Mesothelial cell of epicardium (in vitro differentiated cells): ENCODE results near the gene ROR2. TPM values are rescaled to one million over a fixed set of nuclear protein-coding genes. Genes with fewer than 3 reads are reported as not detected.
A peak's percentile ranks its signal among the peaks of the same experiment; 100 is the strongest.

Source experiments
- DNase-seq, 2 experiments: peaks; one replicate each; pipeline ENCODE4 v3.0.0; 2021; ENCODE audit warnings: low spot score in 2 of 2; ENCODE audit not compliant: unreplicated experiment in 2 of 2
- H3K27ac Mint-ChIP-seq: 2 replicates; pipeline ENCODE4 v1.8.0; 2021; ENCODE audit warnings: mixed read lengths
- H3K27me3 Mint-ChIP-seq: 2 replicates; pipeline ENCODE4 v1.8.0; 2021; ENCODE audit warnings: low read depth, mixed read lengths
- H3K36me3 Mint-ChIP-seq: 2 replicates; pipeline ENCODE4 v1.8.0; 2021; ENCODE audit warnings: mixed read lengths
- H3K4me1 Mint-ChIP-seq: 2 replicates; pipeline ENCODE4 v1.8.0; 2021; ENCODE audit warnings: mixed read lengths
- H3K4me3 Mint-ChIP-seq: 2 replicates; pipeline ENCODE4 v1.8.0; 2021; ENCODE audit warnings: mild to moderate bottlenecking, moderate library complexity, mixed read lengths
- H3K9me3 Mint-ChIP-seq: 2 replicates; pipeline ENCODE4 v1.8.0; 2021; ENCODE audit warnings: mixed read lengths
- CTCF ChIP-seq: fragments of 200-600 bp; sonication (generic); IDR thresholded peaks from one replicate; pipeline ENCODE4 v1.5.0; 2021; ENCODE audit warnings: antibody characterized with exemption; ENCODE audit not compliant: unreplicated experiment
- total RNA-seq: library from RNA; stranded (reverse); gene quantifications from 3 replicates; pipeline ENCODE4 v1.2.1, GENCODE V29; 2021

Gene ROR2
- total RNA-seq, 1 donor from 2014 or later: 41.0 TPM

GRCh38 chr9:91562416-91562815, 387.6 kb downstream of the ROR2 start:
- no peak for DNase-seq
- TF ChIP-seq CTCF: no peak
- no peaks in the 10 kb centered on the region for H3K36me3 Mint-ChIP-seq
- no peaks in the 10 kb centered on the region for H3K9me3 Mint-ChIP-seq
- no peak overlapping the region for H3K27ac Mint-ChIP-seq
- no peaks in the 10 kb centered on the region for H3K27me3 Mint-ChIP-seq
- H3K4me1 Mint-ChIP-seq: peaks cover 15% of the 10 kb centered on the region
- H3K4me3 Mint-ChIP-seq: no peak overlapping the region

- peak overlapping the region; percentile 92 for H3K27ac Mint-ChIP-seq
Measured at GRCh38 chr9:91560301-91560700, 389.7 kb downstream of the ROR2 start.

GRCh38 chr9:91558879-91559278, 391.1 kb downstream of the ROR2 start:
- peaks cover 10% of the 10 kb centered on the region for H3K9me3 Mint-ChIP-seq
- H3K27ac Mint-ChIP-seq: no peak overlapping the region
- H3K27me3 Mint-ChIP-seq: no peaks in the 10 kb centered on the region
- DNase-seq: no peak
- H3K4me1 Mint-ChIP-seq: peaks cover 15% of the 10 kb centered on the region
- TF ChIP-seq CTCF: no peak
- peaks cover 3% of the 10 kb centered on the region for H3K36me3 Mint-ChIP-seq
- H3K4me3 Mint-ChIP-seq: no peak overlapping the region

More at GRCh38 chr9:91560301-91560700, 389.7 kb downstream of the ROR2 start:
- TF ChIP-seq CTCF: no peak
- DNase-seq: no peak
- Mint-ChIP-seq H3K36me3 (no peaks in the 10 kb centered on the region), H3K4me3 (no peak overlapping the region), H3K27me3 (no peaks in the 10 kb centered on the region), H3K9me3 (peaks cover 3% of the 10 kb centered on the region), H3K4me1 (peaks cover 15% of the 10 kb centered on the region)

- H3K27me3 Mint-ChIP-seq: no peaks in the 10 kb centered on the region
- no peak for DNase-seq
- no peak overlapping the region for H3K27ac Mint-ChIP-seq
- peaks cover 3% of the 10 kb centered on the region for H3K36me3 Mint-ChIP-seq
- H3K4me1 Mint-ChIP-seq: peaks cover 15% of the 10 kb centered on the region
- H3K4me3 Mint-ChIP-seq: no peak overlapping the region
- TF ChIP-seq CTCF: no peak
- H3K9me3 Mint-ChIP-seq: peaks cover 10% of the 10 kb centered on the region
Measured at GRCh38 chr9:91558395-91558794, 391.6 kb downstream of the ROR2 start.

GRCh38 chr9:91557327-91557726, 392.7 kb downstream of the ROR2 start:
- TF ChIP-seq CTCF: no peak
- H3K27ac Mint-ChIP-seq: no peak overlapping the region
- peaks cover 10% of the 10 kb centered on the region for H3K9me3 Mint-ChIP-seq
- H3K36me3 Mint-ChIP-seq: peaks cover 3% of the 10 kb centered on the region
- no peak overlapping the region for H3K4me3 Mint-ChIP-seq
- no peaks in the 10 kb centered on the region for H3K27me3 Mint-ChIP-seq
- H3K4me1 Mint-ChIP-seq: peaks cover 14% of the 10 kb centered on the region
- no peak for DNase-seq

- Mint-ChIP-seq H3K36me3 (peaks cover 3% of the 10 kb centered on the region), H3K9me3 (peaks cover 25% of the 10 kb centered on the region), H3K4me3 (no peak overlapping the region), H3K4me1 (peaks cover 7% of the 10 kb centered on the region), H3K27me3 (no peaks in the 10 kb centered on the region), H3K27ac (no peak overlapping the region)
- no peak for TF ChIP-seq CTCF
- DNase-seq: no peak
Measured at GRCh38 chr9:91555132-91555531, 394.9 kb downstream of the ROR2 start.
